H1 (cell line): ENCODE measurements around the gene CCDC88C. TPM values are rescaled to one million over a fixed set of nuclear protein-coding genes. Genes with fewer than 3 reads are reported as not detected.

ENCODE experiments used
- CTCF ChIA-PET: fragments of 300-600 bp; sonication (Branson Sonifier 250); formaldehyde crosslinking; loops from one replicate; lab custom pipeline; 2021; ENCODE audit not compliant: partially characterized antibody; lab: Charles Lee
- POLR2A ChIA-PET: fragments of 300-600 bp; sonication (Branson Sonifier 250); formaldehyde crosslinking; loops from one replicate; lab custom pipeline; 2021; ENCODE audit warnings: inconsistent platforms; ENCODE audit not compliant: partially characterized antibody; lab: Charles Lee
- DNase-seq, 2 experiments: peaks; one replicate each; pipeline versions ENCODE4 v3.0.0 to v3.0.0-alpha.2; 2010 to 2022; ENCODE audit warnings: low spot score in 2 of 2, low read depth in 1 of 2, mixed read lengths in 1 of 2
- FAIRE-seq: peaks from 2 replicates; lab custom pipeline; 2011; peaks lifted over from hg19 to GRCh38; lab: Jason Lieb, UNC
- H2AFZ ChIP-seq: 2 replicates; pipeline ENCODE4 v1.8.1; 2012; ENCODE audit warnings: low read length, inconsistent platforms
- H2AK5ac ChIP-seq: 2 replicates; pipeline ENCODE4 v1.6.1; 2013; ENCODE audit warnings: low read depth, low read length
- H2BK120ac ChIP-seq: replicated peaks from 2 replicates; pipeline ENCODE3; 2013; ENCODE audit warnings: low read depth, low read length, inconsistent platforms
- H2BK12ac ChIP-seq: 2 replicates; pipeline ENCODE4 v1.6.1; 2013; ENCODE audit warnings: low read depth, low read length
- H2BK15ac ChIP-seq: 2 replicates; pipeline ENCODE4 v1.6.1; 2013; ENCODE audit warnings: low read length
- H2BK20ac ChIP-seq: 2 replicates; pipeline ENCODE4 v1.6.1; 2013; ENCODE audit warnings: low read length
- H2BK5ac ChIP-seq: 2 replicates; pipeline ENCODE4 v1.6.1; 2013; ENCODE audit warnings: low read depth, low read length
- H3K14ac ChIP-seq: 2 replicates; pipeline ENCODE4 v1.6.1; 2013; ENCODE audit warnings: inconsistent platforms; ENCODE audit not compliant: insufficient read length
- H3K18ac ChIP-seq: 2 replicates; pipeline ENCODE4 v1.6.1; 2013; ENCODE audit warnings: low read length; ENCODE audit errors: extremely low read depth
- H3K23ac ChIP-seq: 2 replicates; pipeline ENCODE4 v1.6.1; 2013; ENCODE audit warnings: inconsistent platforms; ENCODE audit not compliant: insufficient read length
- H3K23me2 ChIP-seq: 2 replicates; pipeline ENCODE4 v1.6.1; 2013; ENCODE audit warnings: low read depth, low read length
- H3K27ac ChIP-seq: 2 replicates; pipeline ENCODE4 v1.6.1; 2011; ENCODE audit warnings: low read depth, low read length, inconsistent platforms
- H3K27me3 ChIP-seq, 4 experiments: replicated peaks in 1 of 4; 1 replicate in 1 of 4; 2 replicates in 3 of 4; pipeline versions ENCODE4 v1.6.1 to v1.8.1; 2011 to 2013; ENCODE audit warnings: low read length in 3 of 4, mild to moderate bottlenecking in 3 of 4, inconsistent platforms in 2 of 4, mixed read lengths in 2 of 4, moderate library complexity in 1 of 4; ENCODE audit not compliant: control insufficient read depth in 3 of 4, insufficient read depth in 3 of 4; ENCODE audit errors: extremely low read depth in 1 of 4
- H3K36me3 ChIP-seq, 4 experiments: 2 replicates each; pipeline versions ENCODE4 v1.6.1 to v1.8.1; 2011 to 2013; ENCODE audit warnings: mild to moderate bottlenecking in 4 of 4, low read length in 3 of 4, moderate library complexity in 2 of 4, control low read depth in 1 of 4, inconsistent platforms in 1 of 4; ENCODE audit not compliant: insufficient read depth in 4 of 4, control insufficient read depth in 2 of 4
- H3K4ac ChIP-seq: replicated peaks from 2 replicates; pipeline ENCODE3; 2013; ENCODE audit warnings: low read length, low read depth, mixed read lengths, inconsistent platforms; ENCODE audit not compliant: insufficient read length
- H3K4me1 ChIP-seq, 4 experiments: replicated peaks in 1 of 4; 1 replicate in 1 of 4; 2 replicates in 3 of 4; pipeline versions ENCODE4 v1.6.1 to v1.8.1; 2011 to 2013; ENCODE audit warnings: low read length in 3 of 4, inconsistent platforms in 2 of 4, mixed read lengths in 1 of 4; ENCODE audit not compliant: insufficient read depth in 4 of 4, control insufficient read depth in 3 of 4
- H3K4me2 ChIP-seq, 2 experiments: 2 replicates each; pipeline versions ENCODE4 v1.6.1 to v1.8.1; 2011 to 2013; ENCODE audit warnings: low read depth in 2 of 2, low read length in 2 of 2, control low read depth in 1 of 2, inconsistent platforms in 1 of 2, mild to moderate bottlenecking in 1 of 2; ENCODE audit not compliant: insufficient read depth in 1 of 2
- H3K4me3 ChIP-seq, 4 experiments: fragments of 200-600, 300-600 bp in 1 of 4; sonication (generic), shearing (Covaris generic), sonication (Bioruptor Twin) in 1 of 4; 2 replicates each; pipeline versions ENCODE4 v1.5.1 to v1.8.1; 2011 to 2016; ENCODE audit warnings: low read length in 4 of 4, low read depth in 3 of 4, control low read depth in 2 of 4, inconsistent platforms in 2 of 4, mild to moderate bottlenecking in 2 of 4, mixed read lengths in 1 of 4, moderate library complexity in 1 of 4; ENCODE audit not compliant: insufficient read depth in 2 of 4; ENCODE audit errors: extremely low read depth in 1 of 4
- H3K56ac ChIP-seq: replicated peaks from 2 replicates; pipeline ENCODE3; 2013; ENCODE audit warnings: low read depth, mild to moderate bottlenecking, mixed read lengths, low read length, inconsistent platforms; ENCODE audit not compliant: insufficient read length
- H3K79me1 ChIP-seq: 2 replicates; pipeline ENCODE4 v1.6.1; 2013; ENCODE audit warnings: low read depth, low read length, control low read depth
- H3K79me2 ChIP-seq, 2 experiments: 2 replicates each; pipeline versions ENCODE4 v1.6.1 to v1.8.1; 2012 to 2013; ENCODE audit warnings: low read length in 2 of 2, mild to moderate bottlenecking in 2 of 2, inconsistent platforms in 1 of 2; ENCODE audit not compliant: insufficient read depth in 2 of 2, control insufficient read depth in 1 of 2
- H3K9ac ChIP-seq, 4 experiments: replicated peaks in 1 of 4; 1 replicate in 1 of 4; 2 replicates in 3 of 4; pipeline versions ENCODE4 v1.6.1 to v1.8.1; 2011 to 2013; ENCODE audit warnings: low read depth in 3 of 4, low read length in 3 of 4, control low read depth in 2 of 4, mild to moderate bottlenecking in 2 of 4, moderate library complexity in 2 of 4, inconsistent platforms in 1 of 4; ENCODE audit errors: extremely low read depth in 1 of 4
- H3K9me3 ChIP-seq, 2 experiments: 2 replicates each; pipeline versions ENCODE4 v1.6.1 to v1.8.1; 2012 to 2013; ENCODE audit warnings: mild to moderate bottlenecking in 2 of 2, moderate library complexity in 2 of 2, control low read depth in 1 of 2, inconsistent platforms in 1 of 2, low read depth in 1 of 2, low read length in 1 of 2, mixed read lengths in 1 of 2; ENCODE audit not compliant: insufficient read depth in 2 of 2
- H4K20me1 ChIP-seq, 2 experiments: replicated peaks in 1 of 2; 2 replicates each; pipeline versions ENCODE3 to v1.8.1; 2011 to 2013; ENCODE audit warnings: inconsistent platforms in 2 of 2, low read length in 2 of 2, mild to moderate bottlenecking in 1 of 2; ENCODE audit not compliant: insufficient read depth in 2 of 2, control insufficient read depth in 1 of 2
- H4K5ac ChIP-seq: 2 replicates; pipeline ENCODE4 v1.6.1; 2013; ENCODE audit warnings: low read length, low read depth, mixed read lengths, inconsistent platforms; ENCODE audit not compliant: insufficient read length
- H4K8ac ChIP-seq: 2 replicates; pipeline ENCODE4 v1.8.0; 2013; ENCODE audit warnings: mild to moderate bottlenecking, moderate library complexity, low read length, inconsistent platforms; ENCODE audit not compliant: insufficient read depth; ENCODE audit errors: extremely low read depth
- H4K91ac ChIP-seq: replicated peaks from 2 replicates; pipeline ENCODE3; 2013; ENCODE audit warnings: low read length, mixed read lengths, inconsistent platforms; ENCODE audit not compliant: insufficient read length
- CBX5 ChIP-seq: fragments of 300-800, 300-1000 bp; sonication (generic); IDR thresholded peaks from 2 replicates; pipeline ENCODE4 v1.7.1; 2016; ENCODE audit warnings: antibody characterized with exemption, low read length, low read depth
- CHD2 ChIP-seq: IDR thresholded peaks from 2 replicates; pipeline ENCODE4 v1.6.1; 2012; ENCODE audit warnings: low read length, improper control_type of control experiment
- JUND ChIP-seq: IDR thresholded peaks from 2 replicates; pipeline ENCODE4 v1.6.1; 2011; ENCODE audit warnings: mild to moderate bottlenecking, improper control_type of control experiment, low read length
- MAX ChIP-seq: IDR thresholded peaks from 2 replicates; pipeline ENCODE4 v1.6.1; 2012; ENCODE audit warnings: inconsistent platforms
- RBBP5 ChIP-seq: IDR thresholded peaks from 2 replicates; pipeline ENCODE4 v1.7.1; 2012; ENCODE audit warnings: low read depth, mild to moderate bottlenecking, inconsistent platforms, low read length, moderate library complexity, borderline replicate concordance
- SIRT6 ChIP-seq: IDR thresholded peaks from one replicate; pipeline ENCODE4 v1.7.1; 2012; ENCODE audit warnings: low read length, inconsistent platforms
- SIX5 ChIP-seq: IDR thresholded peaks from 2 replicates; pipeline ENCODE4 v1.6.1; 2011; ENCODE audit warnings: mild to moderate bottlenecking, low read depth, low read length
- SP4 ChIP-seq: IDR thresholded peaks from 2 replicates; pipeline ENCODE4 v1.6.1; 2012; ENCODE audit warnings: low read length, inconsistent platforms
- TBP ChIP-seq: IDR thresholded peaks from 2 replicates; pipeline ENCODE4 v1.6.1; 2011; ENCODE audit warnings: low read depth, low read length, improper control_type of control experiment
- USF2 ChIP-seq: IDR thresholded peaks from 2 replicates; pipeline ENCODE4 v1.6.1; 2011; ENCODE audit warnings: low read length, improper control_type of control experiment
- ZNF274 ChIP-seq: IDR thresholded peaks from 2 replicates; pipeline ENCODE4 v1.7.0; 2012; ENCODE audit warnings: low read length, borderline replicate concordance; ENCODE audit errors: extremely low read depth
- WGBS, 2 experiments: shearing (Covaris generic) in 1 of 2; methylation state at CpG; one replicate each; pipeline versions ENCODE4 v1.1.6 to v1.1.7; 2013 to 2015; ENCODE audit warnings: low lambda C conversion rate in 2 of 2, mixed read lengths in 2 of 2, inconsistent platforms in 1 of 2, low coverage in 1 of 2, missing lambda C conversion rate in 1 of 2; ENCODE audit not compliant: insufficient replicate concordance in 2 of 2, insufficient coverage in 1 of 2, insufficient read length in 1 of 2; ENCODE audit errors: extremely low coverage in 1 of 2, missing lambda C conversion rate in 1 of 2; 5-methylcytosine and 5-hydroxymethylcytosine counted together
- polyA plus RNA-seq, 7 experiments: library from polyadenylated mRNA; depleted of rRNA in 3 of 7; stranded (reverse) in 5 of 7; unstranded in 2 of 7; fragments of >200 nt in 5 of 7; fragments of 200-250 nt in 2 of 7; gene quantifications; 1 replicate in 5 of 7; 2 replicates in 1 of 7; 4 replicates in 1 of 7; pipeline versions ENCODE4 v1.2.1 to v1.2.3, GENCODE V29; 2011 to 2013; ENCODE audit warnings: missing spikeins in 2 of 7, mixed read lengths in 2 of 7
- total RNA-seq: library from RNA; stranded (reverse); fragmentation: NEBNext Ultra II Directional; extraction: Animal tissue kit (Norgen Biotek cat#: 25700); gene quantifications from 2 replicates; pipeline ENCODE4 v1.2.1, GENCODE V29; 2021

Gene CCDC88C
- total and polyA plus RNA-seq, 2 of the 8 experiments (the other 6 are each of a cell fraction or from before 2014, with no cell fraction given), result 10.3 to 57.7 TPM

- Histone ChIP-seq H4K20me1 (peaks cover 0 to 5% of the 10 kb centered on the region in 2 experiments), H3K27me3 (no peaks in the 10 kb centered on the region), H3K23me2 (peaks cover 2% of the 10 kb centered on the region; the same call in 1 of the 2 replicates), H3K14ac (no peak overlapping the region), H3K23ac (no peak overlapping the region), H3K4ac (no peak overlapping the region), H3K56ac (no peak overlapping the region), H3K9me3 (peaks cover 15 to 19% of the 10 kb centered on the region in 2 experiments), H4K5ac (no peak overlapping the region), H3K4me2 (no peak overlapping the region), H2BK5ac (no peak overlapping the region), H2AK5ac (no peak overlapping the region), H2BK120ac (no peak overlapping the region), H2BK20ac (no peak overlapping the region), H3K4me1 (peaks cover 7 to 21% (median 15%) of the 10 kb centered on the region in 4 experiments; a peak in 6 of 7 replicates), H2AFZ (no peak overlapping the region), H2BK15ac (no peak overlapping the region), H3K4me3 (no peak overlapping the region), H3K18ac (no peak overlapping the region), H4K91ac (no peak overlapping the region), H3K79me1 (no peaks in the 10 kb centered on the region), H3K27ac (no peak overlapping the region), H3K36me3 (peaks cover 26 to 57% (median 45%) of the 10 kb centered on the region in 4 experiments), H3K9ac (no peak overlapping the region), H2BK12ac (no peak overlapping the region), H3K79me2 (no peaks in the 10 kb centered on the region), H4K8ac (no peak overlapping the region; the same call in 1 of the 2 replicates)
- 88% methylated on average over 15 of the region's 15 CpGs; no CpG with 5 or more reads in 1 of the 2 experiments for WGBS, 2 experiments
- no peak for TF ChIP-seq USF2
- TF ChIP-seq RBBP5, result no peak
- no peak for TF ChIP-seq SIRT6
- TF ChIP-seq SIX5, result no peak
- no peak for TF ChIP-seq SP4
- TF ChIP-seq MAX, result no peak
- no peak for TF ChIP-seq CHD2
- TF ChIP-seq TBP, result no peak
- no peak for TF ChIP-seq CBX5
- TF ChIP-seq JUND, result no peak
- no peak for TF ChIP-seq ZNF274
- FAIRE-seq, result no peak
- ChIA-PET POLR2A (interaction anchor here (0.8 kb wide), 1 partner anchor 104 kb away, joined by 3 read pairs; no protein-coding TSS in a partner anchor), CTCF (interaction anchor here (1.2 to 8.2 kb wide), 4 partner anchors 9 to 109 kb away, joined by 4 to 51 read pairs (median 4); partner anchors contain the start of gene CCDC88C)
- no peak for DNase-seq
These were observed 107.8 kb downstream of the CCDC88C start for GRCh38 chr14:91309756-91310280.
